Stimulated activated CD4-positive, alpha-beta T cell treated with anti-CD3 and anti-CD28 coated beads, Interleukin-2, amount 100 ng/mL, for 48 hours (primary cell): ENCODE results near the gene ARL2BP.

Source experiments
- DNase-seq, 2 donors: peaks; one replicate each; pipeline ENCODE4 v3.0.0-alpha.2; 2020

The ARL2BP gene

GRCh38 chr16:57284209-57284951 lies 39.3 kb downstream of the ARL2BP start, which contains the start of gene PLLP:
PLLP (minus strand) TSS chr16:57284672; CDS start chr16:57284540, 132 bp downstream.
- DNase-seq: peak; percentile 20 to 40

- no peak for DNase-seq
These were observed 39.9 kb downstream of the ARL2BP start for GRCh38 chr16:57284952-57285363.

DNA sequence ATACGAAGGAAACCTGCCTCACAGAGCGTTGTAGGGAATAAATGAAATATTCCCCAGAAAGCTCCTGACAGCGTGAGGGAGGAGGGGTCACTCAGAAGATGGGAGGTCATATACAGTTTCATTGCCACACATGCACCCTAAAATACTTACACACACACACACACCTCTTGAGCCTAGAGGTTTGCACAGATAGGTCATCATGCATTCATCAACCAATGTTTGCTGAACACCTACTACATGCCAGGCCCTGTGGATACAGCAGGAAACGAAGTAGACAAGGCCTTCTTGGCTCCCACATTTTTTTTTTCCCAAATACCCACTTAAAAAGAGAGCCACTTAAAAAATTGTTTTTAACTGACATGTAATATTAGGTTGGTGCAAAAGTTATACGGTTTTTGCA lies 40.3 kb downstream of the ARL2BP start:
- DNase-seq: no peak

DNA sequence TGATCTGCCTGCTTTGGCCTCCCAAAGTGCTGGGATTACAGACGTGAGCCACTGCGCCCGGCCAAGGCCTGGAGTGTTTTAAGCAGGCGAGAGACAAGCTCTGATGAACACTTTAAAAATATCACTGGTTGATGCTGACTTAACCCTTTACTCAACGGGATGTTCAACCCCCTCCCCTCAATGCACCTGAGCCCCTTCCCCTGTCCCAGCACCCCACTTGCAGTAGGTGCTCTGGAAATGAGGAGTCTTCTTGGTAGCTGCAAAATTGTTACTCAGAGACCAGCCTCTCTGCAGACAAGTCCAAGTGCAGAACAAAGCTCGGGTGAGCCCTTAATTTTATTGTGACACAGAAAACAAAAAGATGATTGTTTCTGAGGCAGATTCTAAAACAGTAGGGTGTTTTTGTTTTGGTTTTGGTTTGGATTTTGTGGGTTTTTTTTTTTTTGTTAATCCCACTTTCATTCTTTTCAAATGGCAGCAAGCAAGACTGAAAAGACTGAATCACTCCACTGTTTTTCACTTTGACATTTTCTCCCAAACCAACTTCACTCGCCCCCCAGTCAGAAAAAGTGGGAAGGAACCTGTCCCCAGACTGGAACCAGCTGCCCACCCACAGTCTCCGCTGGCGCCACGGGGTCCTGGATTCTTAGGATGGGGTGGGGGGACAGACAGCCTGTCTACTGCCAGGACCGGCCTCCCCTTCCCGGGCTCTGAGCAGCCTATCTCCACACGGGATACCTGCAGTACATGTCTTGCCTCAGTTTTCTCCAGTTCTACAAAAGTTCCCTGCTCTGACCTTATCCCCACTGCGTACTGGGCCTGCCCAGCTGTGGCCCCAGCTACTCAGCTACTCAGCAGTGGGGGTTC lies 44.6 kb downstream of the ARL2BP start:
- DNase-seq: no peak

DNA sequence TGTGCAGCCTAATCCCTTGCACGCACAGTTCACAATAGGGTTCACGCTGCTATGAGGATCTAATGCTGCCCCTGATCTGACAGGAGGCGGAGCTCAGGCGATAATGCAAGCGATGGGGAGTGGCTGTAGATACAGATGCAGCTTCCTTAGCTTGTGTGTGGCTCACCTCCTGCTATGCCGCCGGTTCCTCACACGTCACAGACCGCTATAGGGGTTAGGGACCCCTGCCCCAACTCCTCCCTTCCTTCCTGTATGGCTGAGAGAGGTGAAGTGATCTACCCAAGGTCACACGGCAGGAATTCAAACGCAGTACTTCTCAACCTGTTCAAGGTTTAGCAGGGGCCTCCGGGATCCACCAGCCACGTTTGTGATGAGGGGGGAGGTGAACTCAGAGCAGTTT lies 52.8 kb downstream of the ARL2BP start:
- DNase-seq: no peak

DNA sequence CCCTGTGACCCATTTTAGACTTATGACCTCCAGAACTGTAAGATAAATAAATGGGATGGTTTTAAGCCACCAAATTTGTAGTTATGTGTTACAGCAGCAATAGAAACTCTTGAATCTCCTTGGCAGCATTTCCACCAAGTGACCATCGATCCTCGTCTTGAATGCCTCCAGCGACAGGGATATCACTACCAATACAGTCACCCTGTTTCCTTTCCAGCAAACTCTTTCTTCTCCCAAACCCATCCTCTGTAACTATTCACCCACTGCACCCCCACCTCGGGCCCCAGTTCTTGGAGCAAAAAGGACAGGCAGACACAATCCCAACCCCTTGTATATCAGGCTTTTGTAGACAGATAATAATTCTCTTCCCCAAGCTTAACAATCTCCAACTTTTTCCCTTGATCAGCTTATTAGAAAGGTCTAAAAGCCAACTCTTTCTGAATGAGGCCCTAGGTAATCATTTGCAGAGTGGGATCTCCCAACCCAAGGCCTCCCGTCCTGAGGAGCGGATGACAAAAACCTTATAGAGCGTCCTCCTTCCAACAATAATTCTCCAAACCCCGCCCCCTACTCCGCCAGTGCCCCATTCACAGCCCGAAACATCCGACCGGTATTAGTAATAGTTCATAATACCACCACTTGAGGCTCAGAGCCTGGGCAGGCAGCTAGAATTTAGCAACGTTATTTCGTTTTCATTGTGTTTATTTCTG lies 54.1 kb downstream of the ARL2BP start:
- DNase-seq: peak in 1 of 2 donors; percentile 29

DNA sequence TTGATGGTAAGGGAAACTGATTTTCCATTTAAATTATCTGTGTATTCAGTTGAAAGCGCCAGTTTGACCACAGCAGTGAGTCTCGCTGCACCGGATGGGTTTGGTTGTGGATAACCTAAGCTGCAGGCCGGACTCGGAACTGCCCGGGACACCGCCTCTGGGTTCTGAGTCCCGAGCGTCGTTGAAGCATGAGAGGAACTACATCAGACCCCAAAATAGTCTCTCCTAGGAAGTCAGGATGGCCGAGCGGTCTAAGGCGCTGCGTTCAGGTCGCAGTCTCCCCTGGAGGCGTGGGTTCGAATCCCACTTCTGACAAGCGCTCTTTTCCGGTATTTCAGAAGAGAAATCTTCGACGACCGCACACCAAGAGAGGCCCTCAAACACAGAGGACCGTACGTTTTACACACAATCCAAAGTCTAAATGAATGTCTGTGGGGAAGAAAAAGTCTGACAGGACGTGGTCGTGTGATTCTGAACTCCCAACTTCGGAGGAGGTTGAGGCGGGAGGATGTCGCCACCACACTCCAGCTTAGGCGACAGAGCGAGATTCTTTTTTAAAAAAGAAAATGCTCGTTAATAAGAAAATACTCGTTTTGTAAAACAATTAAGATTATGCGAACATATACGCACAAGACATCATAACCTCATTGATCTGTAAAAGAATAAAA lies 54.8 kb downstream of the ARL2BP start:
- DNase-seq: peak; percentile 84

DNA sequence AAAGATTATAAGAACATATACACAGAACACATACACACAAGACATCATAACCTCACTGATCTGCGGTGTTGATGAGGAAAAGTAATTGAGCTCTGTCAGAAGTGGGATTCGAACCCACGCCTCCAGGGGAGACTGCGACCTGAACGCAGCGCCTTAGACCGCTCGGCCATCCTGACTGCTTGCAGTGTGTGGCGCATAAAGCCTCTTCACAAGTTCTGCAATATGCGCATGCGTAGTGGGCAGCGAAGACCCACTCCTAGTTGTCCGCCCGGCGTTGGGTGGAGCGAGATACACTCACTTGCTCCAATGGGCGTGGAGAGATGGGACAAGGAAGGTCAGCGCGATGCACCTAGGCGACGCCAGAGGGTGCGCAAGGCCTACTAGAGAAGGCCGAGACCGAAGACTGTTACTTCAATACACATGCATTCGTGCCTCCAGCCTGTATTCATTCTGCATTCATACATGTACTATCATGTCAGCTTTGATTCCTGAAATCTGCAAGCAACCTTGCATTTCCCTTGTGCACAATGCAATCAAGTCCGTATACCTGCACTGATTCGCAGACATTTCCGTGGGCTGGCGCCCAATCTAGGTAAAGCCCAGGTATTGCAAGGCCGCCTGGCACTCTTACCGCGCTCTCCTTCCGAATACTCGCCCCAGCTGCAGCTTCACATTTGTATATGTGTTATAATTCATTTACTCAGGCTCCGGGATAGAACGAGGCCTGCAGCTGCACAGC lies 55.5 kb downstream of the ARL2BP start:
- peak; percentile 99 to 100 for DNase-seq

GRCh38 chr16:57301126-57301817 lies 56.2 kb downstream of the ARL2BP start:
- DNase-seq: no peak
